Globus pallidus (tissue), 1 donor: ENCODE measurements around the gene EPHB3.

Experiments
- DNase-seq: peaks from one replicate; pipeline ENCODE4 v3.0.0-alpha.2; 2015; ENCODE audit warnings: low spot score

The EPHB3 gene

GRCh38 chr3:184626923-184627322 is 65.3 kb downstream of the EPHB3 start:
- DNase-seq = no peak

- no peak for DNase-seq
Observed at GRCh38 chr3:184629555-184630160, 68.1 kb downstream of the EPHB3 start.

- no peak for DNase-seq
Observed at GRCh38 chr3:184630861-184631471, 69.4 kb downstream of the EPHB3 start.

- DNase-seq = no peak
Observed at GRCh38 chr3:184631472-184631861, 69.9 kb downstream of the EPHB3 start.
